ENCODE results near the gene TECR.
"Not testable (repeated sequence)": the region's sequence is repeated elsewhere in the genome, so short reads cannot be mapped to it uniquely, and the experiment has no call there.

GRCh38 chr19:14613399-14614098, 84.2 kb downstream of the TECR start:
- TF ChIP-seq CTCF (IDR thresholded peaks at IDR 0.05; ENCODE audit: poor library complexity, severe bottlenecking); REST (IDR thresholded peaks at IDR 0.05; ENCODE audit: borderline replicate concordance); POLR2AphosphoS5 (IDR thresholded peaks at IDR 0.05); TAF1 (IDR thresholded peaks at IDR 0.05; ENCODE audit: low read depth); EZH2 (IDR thresholded peaks at IDR 0.05; ENCODE audit: borderline replicate concordance, insufficient read depth, low read length, poor library complexity, severe bottlenecking): not testable (repeated sequence)
